GM21423 (cell line): ENCODE measurements around the gene BLOC1S4.
"Not testable (repeated sequence)": the region's sequence is repeated elsewhere in the genome, so short reads cannot be mapped to it uniquely, and the experiment has no call there.

Experiments
- ATAC-seq: cut with Tn5 transposase; IDR thresholded peaks from one replicate; pipeline ENCODE4 v1.9.1; 2021; ENCODE audit warnings: mild to moderate bottlenecking, moderate library complexity; ENCODE audit not compliant: unreplicated experiment

BLOC1S4 gene

DNA sequence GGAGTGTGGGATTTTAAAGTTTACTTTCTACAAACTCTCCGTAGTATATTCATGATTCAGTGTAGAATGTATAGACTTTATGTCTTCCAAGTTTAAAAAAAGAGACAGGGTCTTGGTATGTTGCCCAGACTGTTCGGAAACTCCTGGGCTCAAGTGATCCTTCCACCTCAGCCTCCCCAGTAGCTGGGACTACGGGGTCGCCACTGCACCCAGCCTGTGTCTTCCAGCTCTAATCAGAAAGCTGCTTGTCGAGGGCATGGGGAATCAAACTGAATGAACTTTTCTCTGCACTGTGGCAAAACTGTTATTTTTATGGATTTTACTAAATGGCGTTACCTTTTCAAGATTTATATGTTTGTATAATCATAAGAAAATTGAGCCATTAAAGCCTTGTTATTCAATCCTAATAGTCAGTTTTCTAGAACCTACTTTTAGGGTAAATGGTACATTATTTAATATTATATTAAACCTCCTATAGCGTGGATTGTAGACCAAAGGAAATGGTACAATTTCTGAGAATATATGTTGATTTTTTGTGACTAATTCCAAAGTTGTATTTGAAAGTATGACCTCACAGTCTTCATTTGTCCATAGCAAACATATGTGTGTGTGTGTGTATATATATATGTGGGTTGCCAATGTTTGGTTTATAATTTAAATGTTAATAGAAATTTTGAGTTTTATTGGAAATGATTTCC, 1.1 kb downstream of the BLOC1S4 start:
- ATAC-seq: no peak

DNA sequence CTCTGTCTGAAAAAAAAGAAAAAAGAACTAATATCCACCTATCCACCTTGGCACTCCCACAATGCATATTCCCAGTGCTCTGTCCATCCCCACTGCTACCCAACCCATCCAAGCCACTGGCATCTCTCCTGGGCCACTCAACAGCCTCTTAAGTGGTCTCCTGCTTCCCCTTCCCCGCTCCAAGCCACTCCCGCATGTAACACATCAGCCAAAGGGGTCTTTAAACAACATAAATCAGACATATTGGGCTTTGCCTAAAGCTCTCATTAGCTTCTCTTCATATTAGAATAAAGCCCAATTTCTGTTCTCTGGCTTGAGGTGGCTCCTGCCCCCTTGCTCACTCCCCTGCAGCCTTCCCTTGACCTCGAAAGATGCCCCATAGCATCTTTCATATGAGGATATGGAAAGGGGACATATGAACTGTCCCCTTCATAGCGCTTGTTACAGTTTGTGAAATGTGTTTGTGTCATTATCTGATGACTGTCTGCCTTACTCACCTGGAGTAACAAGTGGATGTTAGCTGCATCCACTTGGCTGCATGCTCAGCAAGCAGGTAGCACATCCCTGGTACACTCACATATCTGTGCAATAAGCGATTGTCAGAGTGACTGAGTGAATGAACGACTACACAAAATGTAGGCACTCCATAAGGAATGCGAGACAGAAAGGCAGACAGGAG, 3.1 kb downstream of the BLOC1S4 start:
- ATAC-seq: no peak

DNA sequence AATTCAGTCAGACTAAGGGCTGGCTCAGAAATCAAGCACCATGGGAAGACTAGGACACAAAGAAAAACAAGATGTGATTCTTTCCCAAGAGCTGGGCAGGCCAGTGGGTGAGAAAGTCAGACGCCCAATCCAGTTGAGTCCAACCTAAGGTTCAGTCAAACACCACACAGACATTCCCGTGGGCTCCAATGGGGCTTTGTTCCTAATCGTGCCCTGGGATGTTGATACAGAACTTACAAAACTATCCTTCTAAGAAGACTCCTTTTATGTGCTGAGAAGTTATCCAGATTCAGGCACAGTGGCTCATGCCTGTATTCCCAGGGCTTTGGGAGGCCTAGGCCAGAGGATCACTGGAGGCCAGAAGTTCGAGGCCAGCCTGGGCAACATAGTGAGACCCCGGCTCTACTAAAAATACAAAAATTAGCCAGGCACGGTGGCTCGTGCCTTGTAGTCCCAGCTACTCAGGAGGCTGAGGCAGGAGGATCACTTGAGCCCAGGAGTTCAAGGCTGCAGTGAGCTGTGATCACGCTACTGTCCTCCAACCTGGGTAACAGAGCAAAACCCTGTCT, 3.7 kb downstream of the BLOC1S4 start:
- no peak for ATAC-seq

DNA sequence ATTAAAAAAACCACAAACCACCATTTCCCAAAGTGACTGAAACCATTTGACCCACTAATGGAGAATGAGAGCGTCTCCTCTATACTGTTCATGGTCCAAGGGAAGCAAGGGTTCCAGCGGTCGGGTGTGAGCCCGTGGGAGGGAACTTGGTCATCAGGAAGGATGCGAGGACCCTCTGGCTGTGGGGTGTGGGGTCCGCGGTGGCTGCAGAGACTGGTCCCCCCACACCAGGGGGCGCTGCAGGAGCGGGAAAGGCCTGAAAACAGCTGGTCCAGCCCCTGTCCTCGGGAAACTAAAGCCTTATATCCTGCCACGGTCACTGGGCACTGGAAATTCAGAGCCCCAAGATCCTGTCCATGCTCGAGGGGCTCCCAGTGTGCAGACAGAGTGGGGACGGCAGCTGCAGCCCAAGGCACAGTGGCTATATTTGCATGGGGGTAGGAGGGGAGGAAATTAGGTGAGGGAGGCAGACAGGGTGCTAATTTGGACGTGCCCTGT, 4.3 kb downstream of the BLOC1S4 start:
- ATAC-seq: no peak

DNA sequence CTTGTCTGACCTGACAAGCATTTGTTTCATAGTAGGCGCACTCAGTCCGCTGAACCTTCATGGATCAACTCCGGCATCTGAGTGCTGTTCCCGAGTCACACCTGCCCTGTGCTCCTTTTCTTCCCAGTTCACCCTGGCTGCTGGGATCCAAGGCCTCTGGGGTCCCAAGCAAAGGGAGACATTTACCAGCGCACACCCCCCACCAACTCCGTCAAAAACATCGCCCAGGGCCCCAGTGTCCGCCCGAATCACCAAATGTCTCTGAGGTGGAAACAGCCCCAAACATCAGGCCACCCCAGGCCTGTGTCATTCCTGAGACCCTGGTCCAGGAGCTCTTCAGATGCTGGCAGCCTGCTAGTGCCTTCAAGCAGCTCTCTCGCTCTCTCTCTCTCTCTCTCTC, 5.1 kb downstream of the BLOC1S4 start:
- no peak for ATAC-seq

DNA sequence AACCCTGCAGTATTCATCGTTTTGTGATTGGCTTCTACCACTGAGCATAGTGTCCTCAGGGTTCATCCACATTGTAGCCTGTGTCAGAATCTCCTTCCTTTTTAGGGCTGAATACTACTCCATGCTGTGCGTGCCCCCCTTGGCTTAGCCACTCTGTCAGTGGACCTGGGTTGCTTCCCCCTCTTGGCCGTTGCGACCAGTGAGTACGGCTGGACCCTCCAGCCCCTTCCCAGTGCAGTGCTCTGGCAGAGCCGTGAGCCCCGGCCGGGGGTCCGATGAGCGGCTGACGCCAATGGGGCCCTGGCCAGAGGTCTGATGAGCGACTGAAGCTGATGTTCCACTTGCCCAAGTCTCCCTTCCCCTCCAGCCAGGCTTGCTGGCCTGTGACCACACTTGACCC, 6.9 kb downstream of the BLOC1S4 start:
- no peak for ATAC-seq

DNA sequence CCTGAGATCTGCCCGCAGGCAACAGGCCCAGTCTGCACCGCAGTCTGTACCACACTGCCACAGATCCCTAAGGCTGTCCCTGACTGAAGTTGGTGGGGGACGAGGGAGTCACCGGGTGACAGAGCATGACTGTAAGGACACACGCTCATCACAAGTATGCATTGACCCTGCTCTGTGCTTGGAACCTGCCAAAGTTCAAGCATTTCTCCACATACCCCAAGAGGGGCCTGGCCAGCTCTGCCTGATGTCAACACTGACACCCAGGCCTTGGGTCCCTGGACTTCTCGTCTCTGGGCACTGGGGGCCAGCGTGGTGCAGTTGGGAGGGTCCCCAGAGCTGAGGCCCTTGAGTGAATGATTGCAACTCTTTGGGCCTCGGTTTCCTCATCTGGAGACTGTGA, 7.9 kb downstream of the BLOC1S4 start:
- ATAC-seq: no peak

DNA sequence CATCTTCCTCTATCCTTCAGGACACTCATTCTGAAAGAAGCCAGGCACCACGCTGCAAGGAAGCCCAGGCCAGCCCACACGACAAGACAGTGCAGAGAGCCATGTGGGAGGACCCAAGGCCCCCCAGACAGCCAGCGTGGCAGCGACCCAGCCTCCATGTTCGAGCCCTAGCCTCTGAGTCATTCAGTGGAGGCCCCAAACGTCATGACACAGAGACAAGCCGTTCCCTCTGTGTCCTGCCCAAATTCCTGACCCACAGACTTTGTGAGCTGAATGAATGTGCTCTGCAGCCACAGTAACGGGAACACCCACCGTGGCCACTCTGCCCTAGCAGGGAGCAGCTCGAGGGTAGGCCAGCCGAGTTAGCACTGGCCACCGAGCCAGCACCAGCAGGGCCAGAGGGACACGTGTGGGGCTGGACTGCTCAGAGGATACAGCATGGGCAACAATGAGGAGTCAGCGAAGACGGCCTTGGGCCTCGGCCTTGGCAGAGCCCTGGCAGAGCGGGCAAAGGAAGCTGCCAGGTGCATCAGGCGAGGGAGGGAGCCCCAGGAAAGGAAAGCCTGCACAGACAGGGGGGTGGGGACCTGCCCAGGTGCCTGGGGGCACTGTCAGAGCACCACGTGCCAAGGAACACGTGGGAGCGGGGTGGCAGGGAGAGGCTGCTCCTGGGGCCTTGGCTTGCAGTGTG, 8.6 kb downstream of the BLOC1S4 start:
- no peak for ATAC-seq

DNA sequence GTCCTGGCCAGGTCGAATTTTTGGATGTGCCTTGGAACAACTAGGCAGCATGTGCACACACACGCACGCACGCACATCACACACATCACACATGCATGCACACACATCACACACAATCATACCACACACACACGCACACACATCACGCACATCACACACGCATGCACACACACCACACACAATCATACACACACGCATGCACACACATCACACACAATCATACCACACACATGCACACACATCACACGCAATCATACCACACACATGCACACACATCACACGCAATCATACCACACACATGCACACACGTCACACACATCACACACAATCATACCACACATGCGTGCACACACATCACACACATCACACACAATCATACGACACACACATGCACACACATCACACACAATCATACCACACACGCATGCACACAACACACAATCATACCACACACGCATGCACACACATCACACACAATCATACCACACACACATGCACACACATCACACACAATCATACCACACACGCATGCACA, 9.5 kb downstream of the BLOC1S4 start:
- ATAC-seq: not testable (repeated sequence)

DNA sequence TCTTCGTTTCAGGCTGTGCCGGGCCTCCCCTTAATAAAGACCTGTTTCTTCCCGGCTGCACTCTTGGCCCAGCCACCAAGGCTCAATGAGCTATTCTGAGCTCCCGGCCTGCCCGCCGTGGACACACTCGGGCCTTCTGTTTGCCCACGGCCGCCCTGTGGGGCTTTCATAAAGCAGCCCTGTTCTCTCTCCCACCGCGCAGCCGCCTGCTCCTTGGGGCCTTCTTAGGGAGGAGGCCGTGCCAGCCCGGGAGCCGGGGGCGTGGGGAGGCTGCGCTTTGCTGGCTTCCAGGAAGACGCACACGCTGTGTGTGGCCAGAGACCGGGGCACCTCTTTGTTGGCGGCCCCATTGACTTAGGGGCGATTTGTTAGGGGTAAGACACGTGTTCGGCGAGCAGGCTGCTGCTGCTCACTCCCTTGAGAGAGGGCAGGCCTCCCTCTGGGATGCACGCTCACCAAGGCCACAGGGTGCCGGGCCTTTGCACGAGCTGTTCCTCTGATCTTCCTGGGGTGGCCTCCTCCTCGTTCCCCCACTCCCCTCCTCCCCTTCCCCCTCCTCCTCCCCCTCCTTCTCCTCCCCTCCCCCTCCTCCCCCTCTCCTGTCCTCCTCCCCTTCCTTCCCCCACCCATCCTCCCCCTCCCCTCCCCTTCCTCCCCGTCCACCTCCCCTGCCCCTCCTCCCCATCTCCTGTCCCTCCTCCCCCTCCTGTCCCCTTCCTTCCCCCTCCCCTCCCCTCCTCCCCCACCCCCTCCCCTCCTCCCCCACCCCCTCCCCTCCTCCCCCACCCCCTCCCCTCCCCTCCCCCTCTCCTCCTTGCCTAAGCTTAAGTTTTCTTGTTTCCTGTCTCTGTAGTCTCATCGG, 11.3 kb downstream of the BLOC1S4 start:
- ATAC-seq: no peak

DNA sequence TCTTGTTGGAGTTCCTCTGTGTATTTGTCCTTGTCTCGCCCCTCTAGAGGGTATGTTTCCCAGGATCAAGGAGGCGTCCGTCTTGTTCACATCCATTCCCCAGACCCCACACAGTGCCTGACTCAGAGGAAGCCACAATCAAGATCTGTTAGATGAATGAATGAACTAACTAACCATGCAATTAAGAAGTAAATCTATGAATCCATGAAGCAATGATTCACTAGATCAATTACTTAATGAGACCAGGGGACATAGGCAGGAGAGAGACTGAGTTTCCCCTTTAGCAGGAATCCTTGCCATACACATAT, 11.9 kb downstream of the BLOC1S4 start:
- ATAC-seq: no peak

DNA sequence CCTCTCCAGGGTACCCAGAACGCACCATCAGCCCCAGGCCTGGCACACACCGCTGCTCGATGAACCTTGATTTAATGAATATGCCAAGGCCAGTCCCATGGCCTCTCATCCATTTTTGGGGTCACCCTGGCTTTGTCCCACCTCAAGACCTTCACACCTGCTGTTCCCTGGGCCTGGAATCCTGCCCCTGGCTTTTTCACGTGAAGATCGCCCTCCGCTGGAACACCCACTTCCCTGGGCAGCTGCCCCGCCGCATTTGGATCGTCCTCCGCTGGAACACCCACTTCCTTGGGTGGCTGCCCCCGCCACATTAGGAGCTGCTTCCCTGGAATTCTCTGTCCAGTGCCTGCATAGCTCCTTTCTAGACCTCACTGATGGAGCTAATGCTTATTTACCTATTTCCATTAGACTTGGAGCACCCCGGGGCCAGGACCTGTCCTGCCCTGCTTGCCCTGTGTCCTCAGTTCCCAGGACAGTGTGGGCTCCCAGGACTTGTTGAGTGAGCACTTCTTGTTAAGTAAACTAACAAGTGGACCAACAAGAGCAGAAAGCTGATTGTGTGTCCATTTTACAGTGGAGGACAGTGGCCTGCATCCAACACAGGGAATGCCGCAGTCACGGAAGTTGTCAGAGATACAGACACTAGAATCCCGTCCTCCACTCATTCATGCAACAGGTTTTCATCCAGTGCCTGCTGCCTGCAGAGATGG, 12.5 kb downstream of the BLOC1S4 start:
- ATAC-seq: no peak

DNA sequence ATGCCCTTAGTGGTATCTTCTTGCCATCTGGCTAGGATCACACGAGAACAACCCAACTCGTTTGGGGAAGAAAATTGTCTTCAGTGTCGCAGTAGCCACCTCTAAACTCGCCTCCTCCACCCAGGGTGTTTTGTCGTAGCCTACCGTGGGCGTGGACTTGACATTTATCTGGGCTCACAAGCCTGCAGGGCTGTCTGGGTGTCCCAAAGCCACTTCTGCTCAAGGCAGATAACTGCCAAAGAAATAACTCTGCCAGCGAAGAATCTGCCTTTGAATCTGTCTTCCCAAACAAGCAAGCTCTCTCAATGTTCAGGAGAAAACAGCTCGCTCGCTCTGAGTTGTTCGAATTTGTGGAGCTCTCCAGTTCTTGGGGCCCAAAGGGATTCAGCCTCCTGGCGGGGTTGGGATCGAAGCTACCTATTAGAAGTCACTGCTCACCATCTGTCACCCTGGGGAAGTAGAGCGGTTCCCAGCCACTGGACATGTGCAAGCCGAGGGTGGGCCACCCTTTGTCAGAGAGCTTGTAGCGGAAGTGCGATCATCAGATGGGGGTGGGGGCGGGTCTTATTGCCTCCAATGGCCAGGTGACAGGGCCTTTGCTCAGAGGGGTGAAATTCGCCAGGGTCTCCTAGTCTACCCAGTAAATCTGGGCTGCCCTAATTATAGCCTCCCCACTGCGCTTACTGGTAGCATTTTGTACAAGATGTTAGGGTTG, 14.8 kb downstream of the BLOC1S4 start:
- ATAC-seq: no peak

DNA sequence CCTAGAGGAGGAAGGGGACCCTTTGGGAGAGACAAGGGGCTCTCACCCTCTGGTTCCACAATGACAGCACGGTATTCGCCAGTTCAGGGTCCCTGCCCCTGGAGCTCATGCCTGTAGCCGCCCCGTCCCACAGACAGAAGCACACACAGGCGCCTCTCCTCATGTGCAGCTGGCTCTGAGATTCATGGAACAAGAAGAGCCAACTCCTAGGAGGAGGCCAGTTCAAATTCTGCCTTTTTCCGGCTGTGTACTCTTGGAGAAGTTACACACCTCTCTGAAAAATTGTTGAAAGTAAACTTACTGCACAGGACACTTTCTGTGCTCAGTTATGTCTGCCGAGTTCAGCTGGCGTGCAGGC, 15.3 kb downstream of the BLOC1S4 start:
- ATAC-seq: no peak

DNA sequence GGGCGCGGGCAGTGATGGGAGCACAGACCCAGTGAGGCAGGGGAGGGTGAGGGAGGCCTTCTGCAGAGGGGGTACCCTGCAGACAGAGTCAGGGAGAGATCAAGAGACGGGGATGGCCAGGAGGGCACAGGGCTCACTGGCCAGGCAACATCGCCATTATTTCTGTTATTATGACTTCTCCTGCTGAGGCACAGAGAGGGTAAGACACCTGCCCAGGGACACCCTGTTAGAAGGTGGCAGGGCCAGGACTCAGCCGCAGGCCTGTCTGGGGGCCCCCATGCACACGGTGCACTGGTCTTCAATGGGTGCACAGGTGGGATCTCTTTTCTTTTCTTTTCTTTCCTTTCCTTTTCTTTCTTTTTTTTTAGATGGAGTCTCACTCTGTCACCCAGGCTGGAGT, 15.8 kb downstream of the BLOC1S4 start:
- ATAC-seq: no peak

DNA sequence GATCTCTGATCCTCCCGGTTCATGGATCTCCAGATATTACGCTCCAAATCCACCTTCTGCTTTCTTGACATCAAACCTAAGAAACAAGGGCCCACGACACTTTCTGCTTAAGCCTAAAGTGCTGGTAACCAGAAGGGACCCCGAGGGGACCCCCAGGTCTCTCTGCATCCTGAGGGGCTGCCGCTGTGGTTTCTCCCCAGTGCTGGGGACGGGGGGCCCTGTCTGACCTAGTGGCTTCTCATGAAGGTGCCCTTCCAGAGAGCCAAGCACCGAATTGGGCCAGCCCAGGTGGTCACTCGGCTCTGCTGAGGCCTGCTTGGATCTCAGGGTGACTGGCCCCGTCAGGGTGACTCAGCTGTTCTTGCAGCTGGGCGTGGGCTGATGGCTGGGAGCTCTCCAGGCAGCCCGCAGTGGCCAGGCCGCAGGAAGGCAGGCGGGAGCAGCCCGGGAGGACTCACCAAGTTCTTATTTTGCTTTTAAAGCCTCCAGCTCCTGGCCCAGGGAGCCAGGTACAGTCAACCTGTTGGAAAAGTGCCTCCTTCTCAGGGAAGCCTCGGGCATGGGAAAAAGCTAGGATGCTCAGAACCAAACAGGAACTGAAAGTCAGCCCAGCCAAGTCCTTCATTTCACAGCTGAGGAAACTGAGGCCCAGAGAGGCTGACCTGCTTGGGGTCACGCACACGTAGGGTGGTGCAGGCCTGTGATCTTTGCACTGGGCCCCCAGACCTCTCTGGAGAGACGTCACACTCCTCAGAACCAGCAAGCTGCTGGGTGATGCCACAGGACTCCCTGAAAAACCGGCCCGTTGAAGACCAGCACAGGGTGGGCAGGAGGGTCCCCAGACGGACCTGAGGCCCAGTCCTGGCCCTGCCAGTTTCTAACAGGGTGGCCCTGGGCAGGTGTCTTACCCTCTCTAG, 16.7 kb downstream of the BLOC1S4 start:
- ATAC-seq: no peak

DNA sequence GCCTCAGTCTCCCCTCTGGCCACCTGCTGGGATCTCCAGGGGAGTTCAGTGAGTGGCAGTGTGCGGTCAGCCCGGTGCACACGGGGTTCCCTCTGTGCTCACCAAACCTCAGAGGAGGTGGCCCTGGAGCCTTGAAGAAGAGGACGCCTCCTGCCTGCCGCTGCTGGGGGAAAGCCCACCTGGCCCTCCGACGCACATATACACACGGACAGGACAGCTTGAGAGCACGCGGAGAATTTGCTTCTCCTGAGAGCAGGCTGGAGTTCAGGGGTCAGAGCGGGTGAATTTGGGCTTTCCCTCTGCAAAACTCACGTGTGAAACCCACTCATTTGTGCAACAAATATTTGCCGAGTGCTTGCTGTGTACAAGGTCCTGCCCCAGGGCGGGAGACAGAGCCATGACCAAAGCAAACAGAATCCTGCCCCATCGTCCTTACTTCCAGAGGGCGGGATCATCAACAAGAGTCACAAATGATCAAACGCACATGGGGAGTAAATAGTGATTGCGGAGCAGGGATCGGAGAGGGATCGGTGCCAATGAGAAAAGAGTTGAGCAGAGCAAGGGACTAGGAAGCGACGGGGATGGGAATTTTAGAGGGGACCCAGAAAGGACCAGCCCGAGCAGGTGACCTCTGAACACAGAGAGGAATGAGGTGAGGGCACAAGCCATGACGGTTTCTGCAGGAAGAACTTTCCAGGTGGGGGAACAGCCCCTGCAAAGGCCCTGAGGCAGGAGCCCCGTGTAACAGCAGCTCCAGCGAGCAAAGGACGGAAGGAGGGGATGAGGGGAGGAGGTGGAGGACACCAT, 17.6 kb downstream of the BLOC1S4 start:
- ATAC-seq: no peak
